ENCODE results near the gene PLA2G10. TPM values are rescaled to one million over a fixed set of nuclear protein-coding genes. Genes with fewer than 3 reads are reported as not detected.

The PLA2G10 gene
- total and polyA plus RNA-seq, 9 of the 15 experiments (the other 6 are each of a cell fraction or from before 2014, with no cell fraction given) = not detected

GRCh38 chr16:14650629-14651028 lies 43.5 kb downstream of the PLA2G10 start:
- no peak for TF ChIP-seq ZNF766 (CRISPR knock-in tag; conservative IDR thresholded peaks at IDR 0.05)
- no peak for TF ChIP-seq ZNF274 (IDR thresholded peaks at IDR 0.05; ENCODE audit: borderline replicate concordance, low read depth, low read length)
- no peak for TF ChIP-seq FOSL1 (tag; conservative IDR thresholded peaks at IDR 0.05)
- no peak for TF ChIP-seq ZNF121 (CRISPR knock-in tag; conservative IDR thresholded peaks at IDR 0.05)
- TF ChIP-seq MCM5 (IDR thresholded peaks at IDR 0.05; ENCODE audit: low read depth) = no peak
- no peak for TF ChIP-seq ZFP36 (IDR thresholded peaks at IDR 0.05; ENCODE audit: low read depth, low read length, partially characterized antibody)
- no peak for TF ChIP-seq RB1 (IDR thresholded peaks at IDR 0.05; ENCODE audit: low read depth)
- no peak for TF ChIP-seq HNRNPUL1 (IDR thresholded peaks at IDR 0.05; ENCODE audit: low read length)
- no peak for TF ChIP-seq SMARCC2 (IDR thresholded peaks at IDR 0.05; ENCODE audit: low read depth)
- TF ChIP-seq, protein P1, sequence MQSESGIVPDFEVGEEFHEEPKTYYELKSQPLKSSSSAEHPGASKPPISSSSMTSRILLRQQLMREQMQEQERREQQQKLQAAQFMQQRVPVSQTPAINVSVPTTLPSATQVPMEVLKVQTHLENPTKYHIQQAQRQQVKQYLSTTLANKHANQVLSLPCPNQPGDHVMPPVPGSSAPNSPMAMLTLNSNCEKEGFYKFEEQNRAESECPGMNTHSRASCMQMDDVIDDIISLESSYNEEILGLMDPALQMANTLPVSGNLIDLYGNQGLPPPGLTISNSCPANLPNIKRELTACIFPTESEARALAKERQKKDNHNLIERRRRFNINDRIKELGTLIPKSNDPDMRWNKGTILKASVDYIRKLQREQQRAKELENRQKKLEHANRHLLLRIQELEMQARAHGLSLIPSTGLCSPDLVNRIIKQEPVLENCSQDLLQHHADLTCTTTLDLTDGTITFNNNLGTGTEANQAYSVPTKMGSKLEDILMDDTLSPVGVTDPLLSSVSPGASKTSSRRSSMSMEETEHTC (IDR thresholded peaks at IDR 0.05) = no peak
- no peak for TF ChIP-seq FOXJ3 (CRISPR knock-in tag; IDR thresholded peaks at IDR 0.05)
- no peak for TF ChIP-seq DNMT1 (IDR thresholded peaks at IDR 0.05)
- H3K36me3 ChIP-seq (ENCODE audit: control insufficient read depth, insufficient read depth, low read length) = peaks cover 83% of the 10 kb centered on the region; the same call in 2 of the 3 replicates
- intact Hi-C loops (cut with micrococcal nuclease) (no loop called here), in situ Hi-C loops (cut with MboI) (no loop called here)
- FAIRE-seq (no peak), ATAC-seq (no peak), DNase-seq (ENCODE audit: extremely low read depth in 1 of 4, low spot score in 3 of 4) (no peak)
- H3K79me2 ChIP-seq (ENCODE audit: control insufficient read depth, insufficient read depth, low read length) = 0 out of 3 replicates have a peak, but pooled peaks cover 5% of the 10 kb centered on the region
- H3K4me1 ChIP-seq (replicated peaks in 1 of 2; ENCODE audit: control insufficient read depth in 2 of 2, insufficient read depth in 2 of 2, low read length in 2 of 2) = no peaks in the 10 kb centered on the region
- no peaks in the 10 kb centered on the region for H3K27me3 ChIP-seq (ENCODE audit: control insufficient read depth in 2 of 2, insufficient read depth in 2 of 2, low read length in 2 of 2)
- no peaks in the 10 kb centered on the region for H3K9me3 ChIP-seq (replicated peaks; ENCODE audit: control insufficient read depth, insufficient read depth, low read depth, low read length)
- no peak overlapping the region for H3K4me3 ChIP-seq
- no peak overlapping the region for H3K4me2 ChIP-seq (ENCODE audit: insufficient read depth, low read length)
- no TSS peak for BruUV-seq (replicated peaks)
- H2AFZ ChIP-seq (ENCODE audit: low read depth, low read length) = no peak overlapping the region
- ChIA-PET CTCF (ENCODE audit: low intra/inter-chr PET ratio) (no interaction called here), POLR2A (interaction anchor here (0.6 to 4.6 kb wide), 4 partner anchors 9 to 382 kb away, joined by 3 to 26 read pairs (median 4); no protein-coding TSS in a partner anchor)
- no peak overlapping the region for H3K27ac ChIP-seq (ENCODE audit: extremely low read depth, low read depth, low read length)
- H3K9ac ChIP-seq (ENCODE audit: insufficient read depth in 1 of 2, low read depth in 2 of 2, low read length in 2 of 2) = no peak overlapping the region
- H3K9me1 ChIP-seq (ENCODE audit: control insufficient read depth, insufficient read depth, low read length) = no peaks in the 10 kb centered on the region
- 0 out of 2 replicates have a peak, but pooled peaks cover 3% of the 10 kb centered on the region for H4K20me1 ChIP-seq (replicated peaks; ENCODE audit: control insufficient read depth, insufficient read depth, low read length)
- WGBS (ENCODE audit: insufficient coverage, low coverage, missing lambda C conversion rate) = 86% methylated on average over 6 of the region's 6 CpGs
